Uterus (tissue), 4 donors: ENCODE results near the gene URM1. TPM values are rescaled to one million over a fixed set of nuclear protein-coding genes. Genes with fewer than 3 reads are reported as not detected.

ENCODE experiments used
- DNase-seq, 2 donors: peaks; one replicate each; pipeline ENCODE4 v3.0.0-alpha.2; 2019 to 2020
- H3K27ac ChIP-seq, 2 donors: fragments of 200-600 bp; sonication (generic); 1 replicate in 1 of 2; 2 replicates in 1 of 2; pipeline ENCODE4 v1.5.1; 2016 to 2018
- H3K27me3 ChIP-seq, 2 donors: fragments of 200-600 bp; sonication (generic); one replicate each; pipeline ENCODE4 v1.5.1; 2018 to 2019; ENCODE audit warnings: control low read depth in 1 of 2
- H3K36me3 ChIP-seq, 2 donors: fragments of 200-600 bp; sonication (generic); one replicate each; pipeline ENCODE4 v1.5.1; 2019; ENCODE audit warnings: control low read depth in 1 of 2
- H3K4me1 ChIP-seq, 2 donors: fragments of 200-600 bp; sonication (generic); one replicate each; pipeline ENCODE4 v1.5.1; 2018 to 2019; ENCODE audit warnings: control low read depth in 1 of 2
- H3K4me3 ChIP-seq, 2 donors: fragments of 200-600 bp; sonication (generic); 1 replicate in 1 of 2; 2 replicates in 1 of 2; pipeline ENCODE4 v1.5.1; 2018 to 2019; ENCODE audit warnings: mild to moderate bottlenecking in 1 of 2
- H3K9me3 ChIP-seq, 2 donors: fragments of 200-600 bp; sonication (generic); one replicate each; pipeline ENCODE4 v1.5.1; 2019; ENCODE audit warnings: control low read depth in 1 of 2
- CTCF ChIP-seq, 4 experiments: fragments of 200-600 bp in 2 of 4; fragments of 450-650 bp in 2 of 4; sonication (generic) in 2 of 4; IDR thresholded peaks; one replicate each; pipeline ENCODE4 v1.5.1; 2016 to 2019; ENCODE audit warnings: antibody characterized with exemption in 4 of 4, mild to moderate bottlenecking in 2 of 4, moderate library complexity in 1 of 4
- POLR2A ChIP-seq, 2 donors: fragments of 450-650 bp; IDR thresholded peaks; one replicate each; pipeline ENCODE4 v1.6.1; 2016; ENCODE audit warnings: antibody characterized with exemption in 2 of 2, mild to moderate bottlenecking in 1 of 2, moderate library complexity in 1 of 2
- intact Hi-C: fragments of 100-400 bp; cut with DNase I; formaldehyde crosslinking; loops from one replicate; pipeline ENCODE4 v1.15.1; 2023; ENCODE audit warnings: low total_unique reads
- total RNA-seq, 4 donors: library from RNA; depleted of rRNA in 3 of 4; stranded (reverse); fragments of >200 nt in 3 of 4; gene quantifications; one replicate each; pipeline versions ENCODE4 v1.1.0 to v1.2.4, GENCODE V29; 2014 to 2023
- donor health status: DM: yes; HTN: yes; CAD: no.

URM1 gene
- total RNA-seq, 4 donors from 2014 or later, result 6.7 to 32.0 (median 22.4) TPM

GRCh38 chr9:128323791-128324190 lies 47.4 kb upstream of the URM1 start:
- intact Hi-C loops, result no loop called here
- Histone ChIP-seq H3K4me1 (peaks cover 0 to 17% of the 10 kb centered on the region in 2 donors), H3K9me3 (no peaks in the 10 kb centered on the region), H3K27me3 (no peaks in the 10 kb centered on the region), H3K27ac (no peak overlapping the region), H3K36me3 (no peaks in the 10 kb centered on the region), H3K4me3 (peak overlapping the region in 1 of 2 donors; percentile 95)
- DNase-seq, result no peak
- TF ChIP-seq POLR2A (IDR thresholded peaks at IDR 0.05), result no peak
- TF ChIP-seq CTCF (IDR thresholded peaks at IDR 0.05), result no peak

- H3K9me3 ChIP-seq, result no peaks in the 10 kb centered on the region
- H3K27ac ChIP-seq, result no peak overlapping the region
- no peak for DNase-seq
- TF ChIP-seq CTCF (IDR thresholded peaks at IDR 0.05), result no peak
- no peak for TF ChIP-seq POLR2A (IDR thresholded peaks at IDR 0.05)
- H3K36me3 ChIP-seq, result no peaks in the 10 kb centered on the region
- H3K4me1 ChIP-seq, result peaks cover 0 to 17% of the 10 kb centered on the region in 2 donors
- no peak overlapping the region for H3K4me3 ChIP-seq
- H3K27me3 ChIP-seq, result no peaks in the 10 kb centered on the region
- intact Hi-C loops, result no loop called here
These were observed 46.8 kb upstream of the URM1 start for GRCh38 chr9:128324401-128324800.

- intact Hi-C loops, result no loop called here
- no peak overlapping the region for H3K4me3 ChIP-seq
- H3K36me3 ChIP-seq, result no peaks in the 10 kb centered on the region
- H3K27me3 ChIP-seq, result no peaks in the 10 kb centered on the region
- H3K27ac ChIP-seq, result no peak overlapping the region
- peaks cover 0 to 17% of the 10 kb centered on the region in 2 donors for H3K4me1 ChIP-seq
- DNase-seq, result no peak
- H3K9me3 ChIP-seq, result no peaks in the 10 kb centered on the region
- no peak for TF ChIP-seq CTCF (IDR thresholded peaks at IDR 0.05)
- TF ChIP-seq POLR2A (IDR thresholded peaks at IDR 0.05), result no peak
These were observed 45.5 kb upstream of the URM1 start for GRCh38 chr9:128325629-128326028.

GRCh38 chr9:128333451-128333869 lies 37.7 kb upstream of the URM1 start:
- intact Hi-C loops, result no loop called here
- H3K36me3 ChIP-seq, result no peaks in the 10 kb centered on the region
- H3K27me3 ChIP-seq, result no peaks in the 10 kb centered on the region
- H3K4me3 ChIP-seq, result no peak overlapping the region
- no peak for DNase-seq
- H3K4me1 ChIP-seq, result no peaks in the 10 kb centered on the region
- TF ChIP-seq CTCF (IDR thresholded peaks at IDR 0.05) (no peak), POLR2A (IDR thresholded peaks at IDR 0.05) (no peak)
- no peaks in the 10 kb centered on the region for H3K9me3 ChIP-seq
- no peak overlapping the region for H3K27ac ChIP-seq

- Histone ChIP-seq H3K27ac (no peak overlapping the region), H3K36me3 (no peaks in the 10 kb centered on the region), H3K27me3 (no peaks in the 10 kb centered on the region), H3K4me3 (no peak overlapping the region), H3K9me3 (no peaks in the 10 kb centered on the region), H3K4me1 (no peaks in the 10 kb centered on the region)
- intact Hi-C loops, result no loop called here
- TF ChIP-seq CTCF (IDR thresholded peaks at IDR 0.05) (no peak), POLR2A (IDR thresholded peaks at IDR 0.05) (no peak)
- DNase-seq, result no peak
These were observed 36.0 kb upstream of the URM1 start for GRCh38 chr9:128335161-128335560.
